Cardiac fibroblast (primary cell): ENCODE measurements around the gene IMMP2L.

Source experiments
- DNase-seq, 2 donors: peaks; one replicate each; pipeline versions ENCODE4 v3.0.0 to v3.0.0-alpha.2; 2010; ENCODE audit warnings: low read depth in 2 of 2
- H3K4me3 ChIP-seq, 2 donors: replicated peaks in 1 of 2; 1 replicate in 1 of 2; 2 replicates in 1 of 2; pipeline ENCODE4 v1.5.1; 2011; ENCODE audit warnings: low read depth in 2 of 2, low read length in 2 of 2, mild to moderate bottlenecking in 2 of 2, moderate library complexity in 1 of 2
- CTCF ChIP-seq: IDR thresholded peaks from one replicate; pipeline ENCODE4 v1.5.1; 2011; ENCODE audit warnings: low read depth, mild to moderate bottlenecking, low read length, inconsistent platforms

The IMMP2L gene

GRCh38 chr7:110983822-110984456 lies 578.4 kb downstream of the IMMP2L start:
- TF ChIP-seq CTCF, result no peak
- no peak for DNase-seq
- no peak overlapping the region for H3K4me3 ChIP-seq

- no peak overlapping the region for H3K4me3 ChIP-seq
- DNase-seq, result no peak
- no peak for TF ChIP-seq CTCF
Measured at GRCh38 chr7:110977127-110977737, 585.1 kb downstream of the IMMP2L start.

- DNase-seq, result no peak
- no peak for TF ChIP-seq CTCF
- H3K4me3 ChIP-seq, result no peak overlapping the region
Measured at GRCh38 chr7:110975486-110975885, 586.8 kb downstream of the IMMP2L start.

- no peak overlapping the region for H3K4me3 ChIP-seq
- TF ChIP-seq CTCF, result no peak
- DNase-seq, result no peak
Measured at GRCh38 chr7:110974441-110974840, 587.9 kb downstream of the IMMP2L start.

- no peak for TF ChIP-seq CTCF
- H3K4me3 ChIP-seq, result no peak overlapping the region
- no peak for DNase-seq
Measured at GRCh38 chr7:110973196-110973990, 588.9 kb downstream of the IMMP2L start.

- TF ChIP-seq CTCF, result no peak
- no peak overlapping the region for H3K4me3 ChIP-seq
- peak in 1 of 2 donors; percentile 33 for DNase-seq
Measured at GRCh38 chr7:110964775-110965174, 597.5 kb downstream of the IMMP2L start.
